Thyroid gland (tissue), 4 donors: ENCODE data around the gene RRP8. TPM values are rescaled to one million over a fixed set of nuclear protein-coding genes. Genes with fewer than 3 reads are reported as not detected.

Source experiments
- DNase-seq, 2 donors: peaks; one replicate each; pipeline ENCODE4 v3.0.0-alpha.2; 2019
- H3K27ac ChIP-seq, 3 donors: fragments of 200-600 bp; sonication (generic); 1 replicate in 2 of 3; 2 replicates in 1 of 3; pipeline ENCODE4 v1.5.1; 2016 to 2019; ENCODE audit warnings: mild to moderate bottlenecking in 1 of 3, moderate library complexity in 1 of 3
- H3K27me3 ChIP-seq: fragments of 200-600 bp; sonication (generic); one replicate; pipeline ENCODE4 v1.5.1; 2019
- H3K36me3 ChIP-seq, 2 donors: fragments of 200-600 bp; sonication (generic); one replicate each; pipeline ENCODE4 v1.5.1; 2016 to 2019
- H3K4me1 ChIP-seq, 2 donors: fragments of 200-600 bp; sonication (generic); one replicate each; pipeline ENCODE4 v1.5.1; 2017 to 2019
- H3K4me3 ChIP-seq, 3 donors: fragments of 200-600 bp; sonication (generic); replicated peaks in 1 of 3; 1 replicate in 2 of 3; 2 replicates in 1 of 3; pipeline ENCODE4 v1.5.1; 2016; ENCODE audit warnings: mild to moderate bottlenecking in 1 of 3
- H3K9me3 ChIP-seq: fragments of 200-600 bp; sonication (generic); one replicate; pipeline ENCODE4 v1.5.1; 2017
- POLR2A ChIP-seq, 2 donors: fragments of 450-650 bp; IDR thresholded peaks; one replicate each; pipeline ENCODE4 v1.6.1; 2017; ENCODE audit warnings: antibody characterized with exemption in 2 of 2, mild to moderate bottlenecking in 2 of 2, moderate library complexity in 1 of 2
- WGBS, 2 donors: methylation state at CpG; one replicate each; pipeline ENCODE4 v1.1.5; 2017; 5-methylcytosine and 5-hydroxymethylcytosine counted together
- intact Hi-C: fragments of 100-400 bp; cut with DNase I; formaldehyde crosslinking; loops from one replicate; pipeline ENCODE4 v1.15.1; 2023
- total RNA-seq, 4 donors: library from RNA; depleted of rRNA; stranded (reverse); fragments of >200 nt; gene quantifications; one replicate each; pipeline ENCODE4 v1.2.3, GENCODE V29; 2016
- TF ChIP-seq, protein P1 (sequence below), 6 experiments: fragments of 200-600 bp in 3 of 6; fragments of 450-650 bp in 3 of 6; sonication (generic) in 3 of 6; IDR thresholded peaks; one replicate each; pipeline ENCODE4 v1.5.1; 2016 to 2019; ENCODE audit warnings: antibody characterized with exemption in 6 of 6, mild to moderate bottlenecking in 2 of 6, inconsistent platforms in 1 of 6, moderate library complexity in 1 of 6

The RRP8 gene
- total RNA-seq, 4 donors from 2014 or later, result 12.9 to 36.7 (median 18.8) TPM

DNA sequence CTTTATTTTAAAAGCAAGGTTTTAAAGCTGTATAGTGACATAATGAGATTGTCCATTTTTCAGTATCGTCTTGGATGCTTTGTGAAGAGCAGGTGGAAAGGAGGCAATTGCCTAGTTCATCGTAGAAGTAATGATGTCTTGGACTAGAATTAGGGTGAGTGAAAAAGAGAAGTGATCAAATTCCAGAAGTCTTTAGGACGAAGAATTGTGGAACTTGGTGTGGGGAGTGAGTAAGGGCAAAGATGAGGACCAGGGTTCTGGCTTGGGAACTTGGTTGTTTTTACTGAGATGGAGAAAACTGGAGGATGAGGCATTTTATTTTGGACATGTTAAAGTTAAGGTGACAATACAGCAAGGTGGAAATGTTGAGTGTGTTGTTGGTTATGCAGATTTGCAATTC is 1.4 kb upstream of the RRP8 start:
- Histone ChIP-seq H3K4me1 (peaks cover 32 to 47% of the 10 kb centered on the region in 2 donors), H3K27me3 (no peaks in the 10 kb centered on the region), H3K4me3 (peak overlapping the region in 2 of 3 donors; percentile 89 to 91), H3K9me3 (no peaks in the 10 kb centered on the region), H3K36me3 (peaks cover 36 to 38% of the 10 kb centered on the region in 2 donors), H3K27ac (peak overlapping the region; percentile 85 to 92 (median 91))
- WGBS, 2 donors, result 28 to 33% methylated on average over 3 of the region's 3 CpGs
- TF ChIP-seq POLR2A (IDR thresholded peaks at IDR 0.05), result no peak
- TF ChIP-seq, protein P1, sequence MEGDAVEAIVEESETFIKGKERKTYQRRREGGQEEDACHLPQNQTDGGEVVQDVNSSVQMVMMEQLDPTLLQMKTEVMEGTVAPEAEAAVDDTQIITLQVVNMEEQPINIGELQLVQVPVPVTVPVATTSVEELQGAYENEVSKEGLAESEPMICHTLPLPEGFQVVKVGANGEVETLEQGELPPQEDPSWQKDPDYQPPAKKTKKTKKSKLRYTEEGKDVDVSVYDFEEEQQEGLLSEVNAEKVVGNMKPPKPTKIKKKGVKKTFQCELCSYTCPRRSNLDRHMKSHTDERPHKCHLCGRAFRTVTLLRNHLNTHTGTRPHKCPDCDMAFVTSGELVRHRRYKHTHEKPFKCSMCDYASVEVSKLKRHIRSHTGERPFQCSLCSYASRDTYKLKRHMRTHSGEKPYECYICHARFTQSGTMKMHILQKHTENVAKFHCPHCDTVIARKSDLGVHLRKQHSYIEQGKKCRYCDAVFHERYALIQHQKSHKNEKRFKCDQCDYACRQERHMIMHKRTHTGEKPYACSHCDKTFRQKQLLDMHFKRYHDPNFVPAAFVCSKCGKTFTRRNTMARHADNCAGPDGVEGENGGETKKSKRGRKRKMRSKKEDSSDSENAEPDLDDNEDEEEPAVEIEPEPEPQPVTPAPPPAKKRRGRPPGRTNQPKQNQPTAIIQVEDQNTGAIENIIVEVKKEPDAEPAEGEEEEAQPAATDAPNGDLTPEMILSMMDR (IDR thresholded peaks at IDR 0.05), result no peak
- intact Hi-C loops, result loop anchor here (5.0 kb wide), 1 partner anchor 78 kb away; the partner anchor contains the start of gene MRPL17
- DNase-seq, result no peak

GRCh38 chr11:6604081-6604626 is 738 bp upstream of the RRP8 start:
- Histone ChIP-seq H3K36me3 (peaks cover 35 to 38% of the 10 kb centered on the region in 2 donors), H3K4me1 (peaks cover 32 to 47% of the 10 kb centered on the region in 2 donors), H3K9me3 (no peaks in the 10 kb centered on the region), H3K27me3 (no peaks in the 10 kb centered on the region), H3K4me3 (peak overlapping the region; percentile 78 to 91 (median 89)), H3K27ac (peak overlapping the region; percentile 85 to 92 (median 91))
- TF ChIP-seq POLR2A (IDR thresholded peaks at IDR 0.05), result peak in 1 of 2 donors; percentile 9
- TF ChIP-seq, protein P1 (IDR thresholded peaks at IDR 0.05), result peak in 3 of 6 experiments; percentile 11 to 16 (median 15)
- intact Hi-C loops, result loop anchor here (5.0 kb wide), 1 partner anchor 78 kb away; the partner anchor contains the start of gene MRPL17
- 0 to 1% methylated on average over 18 of the region's 20 CpGs for WGBS, 2 donors
- peak; percentile 66 to 74 for DNase-seq

DNA sequence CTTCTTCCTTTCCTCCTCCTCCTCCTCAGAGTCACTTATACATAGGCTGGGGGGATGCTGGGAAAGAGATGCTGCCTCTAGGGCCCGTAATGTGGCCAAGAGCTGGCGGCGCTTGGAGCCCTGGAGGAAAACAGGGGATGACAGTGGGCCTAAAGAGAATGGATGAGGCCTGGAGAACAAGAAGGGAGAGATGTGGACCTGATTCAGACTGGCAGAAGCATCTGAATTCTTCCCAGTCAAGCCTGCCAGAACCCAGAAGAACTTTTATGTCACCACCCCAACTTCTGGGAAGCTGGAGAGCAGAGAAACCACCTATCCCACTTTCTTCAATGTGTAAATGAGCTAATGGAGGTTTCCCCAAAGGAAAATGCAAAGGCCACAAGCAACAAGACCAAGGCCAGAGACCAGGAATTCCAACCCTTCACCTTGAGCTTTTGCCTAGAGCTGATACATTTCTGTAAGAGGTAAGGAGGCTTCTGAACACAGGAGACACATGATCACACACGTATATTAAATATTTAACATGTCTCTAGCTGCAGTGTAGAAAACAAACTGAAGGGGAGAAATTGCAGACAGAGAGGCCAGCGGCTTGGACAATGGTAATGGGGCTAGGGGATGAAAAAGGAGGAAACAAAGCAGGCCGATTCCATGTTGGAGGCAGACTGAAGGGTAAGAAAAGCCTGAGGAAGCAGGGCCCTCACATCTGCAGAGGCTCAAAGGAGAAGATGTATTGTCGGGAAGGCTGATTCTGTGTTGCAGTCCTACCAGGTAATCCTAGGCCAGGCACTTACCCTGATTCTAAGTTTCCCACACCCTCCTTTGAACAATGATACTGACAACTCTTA is 1.1 kb downstream of the RRP8 start:
- peak overlapping the region in 2 of 3 donors; percentile 91 to 92 for H3K27ac ChIP-seq
- intact Hi-C loops, result loop anchor here (5.0 kb wide), 1 partner anchor 80 kb away; the partner anchor contains the start of gene MRPL17
- no peak for DNase-seq

DNA sequence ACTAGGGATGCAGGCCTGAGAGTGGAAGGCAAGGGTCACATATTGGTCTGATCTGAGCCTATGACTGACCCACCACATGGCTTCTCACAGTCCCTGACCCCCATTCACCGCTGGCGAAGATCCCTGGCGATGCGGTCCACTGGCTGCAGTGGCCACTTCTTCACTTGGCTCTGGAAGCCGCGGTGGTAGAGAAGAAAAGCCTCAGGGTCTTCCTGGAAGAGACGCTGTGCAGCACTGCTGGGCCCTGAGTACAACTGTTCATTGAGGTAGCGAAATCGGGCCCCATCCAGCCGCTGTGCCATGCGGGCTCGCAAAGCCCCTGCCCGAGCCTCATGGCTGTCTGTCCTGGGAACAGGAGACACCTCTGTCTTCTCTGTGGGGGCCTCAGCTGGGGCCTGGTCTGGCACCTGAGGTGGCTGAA is 2.4 kb downstream of the RRP8 start:
- Histone ChIP-seq H3K4me1 (peaks cover 32 to 41% of the 10 kb centered on the region in 2 donors), H3K9me3 (no peaks in the 10 kb centered on the region), H3K27me3 (no peaks in the 10 kb centered on the region), H3K27ac (no peak overlapping the region), H3K36me3 (peaks cover 27 to 29% of the 10 kb centered on the region in 2 donors), H3K4me3 (no peak overlapping the region)
- 99% methylated on average over 13 of the region's 13 CpGs for WGBS, 2 donors
- TF ChIP-seq, protein P1 (IDR thresholded peaks at IDR 0.05), result no peak
- TF ChIP-seq POLR2A (IDR thresholded peaks at IDR 0.05), result no peak
- intact Hi-C loops, result loop anchor here (5.0 kb wide), 1 partner anchor 81 kb away; the partner anchor contains the start of gene MRPL17
- DNase-seq, result no peak

More for the DNA sequence above, 1.1 kb downstream of the RRP8 start:
- H3K9me3 ChIP-seq, result no peaks in the 10 kb centered on the region
- peaks cover 32 to 41% of the 10 kb centered on the region in 2 donors for H3K4me1 ChIP-seq
- H3K36me3 ChIP-seq, result peaks cover 27 to 29% of the 10 kb centered on the region in 2 donors
- H3K27me3 ChIP-seq, result no peaks in the 10 kb centered on the region
- H3K4me3 ChIP-seq, result peak overlapping the region; percentile 37 to 91 (median 89)
- WGBS, 2 donors, result 54 to 61% methylated on average over 7 of the region's 7 CpGs
- TF ChIP-seq, protein P1 (IDR thresholded peaks at IDR 0.05), result no peak
- no peak for TF ChIP-seq POLR2A (IDR thresholded peaks at IDR 0.05)
